NCI-H69 (cell line): ENCODE data around the gene SORCS1.

Experiments
- DNase-seq: peaks from one replicate; lab custom pipeline; 2025; lab: John Stamatoyannopoulos, UW

Gene SORCS1

GRCh38 chr10:106992055-106992454 lies 172.5 kb downstream of the SORCS1 start:
- no peak for DNase-seq

DNA sequence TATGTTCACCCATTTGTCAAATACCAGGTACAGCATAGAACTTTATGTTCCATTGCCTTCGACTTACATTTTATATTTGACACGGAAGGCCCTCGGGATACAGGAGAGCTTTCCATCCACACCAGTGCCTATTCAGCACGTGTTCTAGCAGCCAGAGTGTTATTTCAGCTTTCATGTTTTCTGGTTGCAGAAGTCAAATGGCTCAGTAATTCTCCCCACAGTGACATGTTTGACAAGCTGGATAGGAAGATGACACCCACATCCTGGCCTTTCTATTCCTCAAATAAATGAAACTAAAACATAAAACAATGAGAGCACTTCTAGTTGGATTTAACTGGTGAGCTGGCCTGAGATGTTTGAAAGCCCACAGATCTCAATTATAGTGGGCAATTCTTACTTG lies 173.4 kb downstream of the SORCS1 start:
- no peak for DNase-seq

DNA sequence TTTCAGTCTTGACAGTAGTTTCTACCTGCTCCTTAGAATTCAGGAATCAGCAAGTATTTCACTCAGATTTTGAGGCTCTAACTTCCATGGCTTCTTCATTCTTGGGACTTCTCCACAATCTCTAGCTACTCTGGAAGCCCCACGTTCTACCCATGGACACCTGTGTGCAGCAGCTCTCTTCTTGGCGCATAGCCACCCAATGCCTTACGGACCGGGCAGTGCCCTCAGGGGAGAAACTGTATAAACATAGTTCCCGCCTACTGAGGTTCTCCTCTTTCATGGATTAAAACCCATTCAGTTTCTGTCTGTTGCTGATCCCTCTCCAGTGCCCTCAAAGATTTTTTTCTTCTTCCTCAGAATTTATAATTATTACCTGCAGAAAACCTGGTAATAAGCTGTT lies 177.1 kb downstream of the SORCS1 start:
- DNase-seq = peak; percentile 70

DNA sequence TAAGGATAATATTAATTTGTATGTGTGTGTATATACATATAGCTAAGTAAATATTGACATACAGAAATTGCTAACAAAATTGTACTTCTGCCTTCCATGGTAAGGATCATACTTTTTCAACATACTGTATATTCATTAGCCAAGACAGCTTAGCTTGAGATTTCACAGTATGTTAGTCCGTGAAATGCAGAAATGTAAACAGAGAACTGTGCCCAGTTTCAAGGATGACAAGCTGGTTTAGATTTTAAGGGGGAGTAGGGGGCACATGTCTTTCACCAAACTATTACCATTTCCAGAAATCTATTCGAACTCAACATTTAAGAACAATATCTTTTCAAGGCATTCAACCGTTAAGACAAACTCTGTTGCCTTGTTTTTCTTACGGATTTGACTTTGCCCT lies 182.2 kb downstream of the SORCS1 start:
- no peak for DNase-seq

DNA sequence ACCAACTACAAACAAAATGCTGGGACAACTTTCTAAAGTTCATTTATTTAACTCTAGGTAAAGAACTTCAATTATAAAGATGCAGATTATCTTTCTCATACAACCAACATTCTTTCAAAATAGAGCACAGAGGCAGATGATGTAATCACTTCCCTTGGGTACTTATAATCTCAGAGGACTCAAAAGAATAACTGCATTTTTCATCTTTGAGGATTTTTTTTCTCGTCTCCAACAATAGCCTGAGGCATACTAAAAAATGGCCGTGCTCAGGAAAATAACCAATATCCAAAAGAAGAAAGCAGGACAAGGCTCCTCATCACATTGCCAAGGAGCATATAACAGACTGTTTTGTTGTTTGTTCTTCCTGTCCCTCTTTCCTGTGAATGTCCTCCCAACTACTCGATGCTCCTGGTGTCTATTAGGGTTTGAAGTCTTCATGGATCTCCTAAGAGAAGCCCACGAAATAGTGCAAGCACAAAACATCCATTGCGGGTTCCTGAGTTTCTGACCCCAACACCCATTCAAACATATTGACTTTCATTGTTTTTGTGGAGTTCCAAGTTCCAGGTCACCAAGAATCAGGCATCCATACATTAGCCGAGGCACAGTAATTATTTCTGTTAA lies 182.9 kb downstream of the SORCS1 start:
- DNase-seq = no peak

DNA sequence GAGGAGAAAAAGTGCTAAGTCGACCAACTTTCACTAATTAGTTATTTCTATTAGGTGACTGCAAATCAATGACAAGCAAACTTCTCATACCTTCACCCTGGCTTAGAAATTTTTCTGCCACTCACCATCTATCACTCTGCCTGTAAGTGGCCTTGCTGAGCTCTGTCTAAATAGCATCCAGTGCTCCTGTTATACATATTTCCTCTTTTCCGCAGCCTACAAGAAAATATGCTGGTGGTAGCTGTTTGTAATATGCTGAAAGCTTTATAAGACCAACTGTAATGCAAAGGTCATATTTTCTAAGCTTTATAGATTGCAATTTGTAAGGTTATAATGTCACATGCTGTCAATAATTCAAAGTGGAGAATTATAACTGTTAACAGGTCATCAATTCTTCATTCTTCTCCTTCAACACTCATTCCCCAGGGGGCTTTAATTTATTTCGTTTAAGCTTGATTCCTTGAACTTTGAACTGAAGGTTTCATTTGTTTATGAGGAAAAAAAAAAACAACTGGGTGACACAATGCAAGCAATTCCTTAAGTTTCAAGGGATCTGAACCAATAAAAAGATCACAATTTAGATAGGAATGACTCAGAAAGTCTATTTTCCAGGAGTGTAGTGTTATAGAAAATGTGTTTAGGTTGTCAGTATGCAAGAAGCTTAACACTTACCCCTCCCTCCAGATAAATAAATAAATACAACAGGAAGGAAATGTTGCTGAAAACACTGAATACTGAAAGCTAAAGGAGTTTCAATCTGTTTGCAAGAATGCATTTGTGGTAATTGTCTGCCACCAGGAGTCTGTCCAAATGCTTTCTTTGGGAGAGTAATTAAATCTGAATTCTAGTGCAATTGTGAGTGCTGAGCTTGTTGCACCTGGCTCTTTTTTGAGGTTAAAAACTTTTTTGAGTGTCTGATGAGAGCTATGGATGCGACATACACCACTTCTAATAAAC lies 183.7 kb downstream of the SORCS1 start:
- DNase-seq = peak; percentile 2

DNA sequence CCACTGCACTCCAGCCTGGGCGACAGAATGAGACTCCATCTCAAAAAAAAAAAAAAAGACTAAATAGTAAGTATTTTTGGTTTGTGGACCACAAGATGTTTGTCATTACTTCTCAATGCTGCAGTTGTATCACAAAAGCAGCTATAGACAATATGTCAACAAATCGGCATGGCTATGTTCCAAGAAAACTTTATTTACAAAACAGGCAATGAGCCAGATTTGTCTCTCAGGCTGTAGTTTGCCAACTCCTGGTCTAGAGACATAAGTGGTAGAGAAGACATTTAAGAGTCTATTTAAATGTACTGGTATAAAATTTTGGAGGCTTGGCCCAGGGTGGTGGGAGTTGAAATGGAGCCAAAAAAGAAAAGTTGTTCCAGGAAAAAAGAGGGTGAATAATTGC lies 185.8 kb downstream of the SORCS1 start:
- DNase-seq = peak; percentile 33

DNA sequence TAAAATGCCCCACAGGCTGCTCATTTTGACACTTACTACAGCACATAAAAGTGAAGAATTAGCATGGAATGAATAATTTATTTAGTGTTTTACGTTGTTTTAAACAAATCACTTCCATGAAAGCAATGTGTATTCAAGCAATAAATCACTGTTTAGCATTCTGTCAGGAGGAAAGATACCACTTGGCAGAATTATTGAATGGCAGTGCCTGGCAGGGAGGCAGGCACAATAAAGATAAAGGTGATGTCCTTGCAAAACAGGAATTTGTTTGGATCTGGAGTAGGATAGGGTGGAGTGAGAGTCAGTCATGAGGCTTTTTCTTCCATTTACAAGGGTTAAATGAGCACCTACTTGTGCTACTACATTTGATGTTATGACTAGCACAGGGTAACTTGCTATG lies 190.8 kb downstream of the SORCS1 start:
- DNase-seq = no peak

GRCh38 chr10:106973288-106973687 lies 191.2 kb downstream of the SORCS1 start:
- DNase-seq = no peak

DNA sequence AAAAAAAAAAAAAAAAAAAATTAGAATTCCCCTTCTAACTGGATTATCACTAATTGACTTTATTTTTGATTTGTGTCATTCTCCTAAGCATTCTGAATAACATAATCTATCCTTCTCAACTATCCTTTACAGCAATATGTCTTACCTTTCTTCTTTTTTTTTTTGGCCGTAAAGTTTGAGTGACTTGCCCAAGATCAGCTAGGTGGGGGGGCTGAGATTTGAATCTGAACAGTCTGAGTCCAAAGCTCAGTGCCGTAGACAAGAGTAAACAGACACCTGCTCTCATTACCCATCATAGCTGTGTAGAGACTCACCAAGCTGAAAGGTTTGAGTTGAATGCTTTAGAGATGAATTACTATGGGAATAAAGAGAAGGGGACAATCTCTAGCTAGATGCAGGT lies 192.1 kb downstream of the SORCS1 start:
- DNase-seq = no peak

- DNase-seq = no peak
Measured at GRCh38 chr10:106971411-106971831, 193.1 kb downstream of the SORCS1 start.

GRCh38 chr10:106967452-106967851 lies 197.1 kb downstream of the SORCS1 start:
- DNase-seq = no peak

DNA sequence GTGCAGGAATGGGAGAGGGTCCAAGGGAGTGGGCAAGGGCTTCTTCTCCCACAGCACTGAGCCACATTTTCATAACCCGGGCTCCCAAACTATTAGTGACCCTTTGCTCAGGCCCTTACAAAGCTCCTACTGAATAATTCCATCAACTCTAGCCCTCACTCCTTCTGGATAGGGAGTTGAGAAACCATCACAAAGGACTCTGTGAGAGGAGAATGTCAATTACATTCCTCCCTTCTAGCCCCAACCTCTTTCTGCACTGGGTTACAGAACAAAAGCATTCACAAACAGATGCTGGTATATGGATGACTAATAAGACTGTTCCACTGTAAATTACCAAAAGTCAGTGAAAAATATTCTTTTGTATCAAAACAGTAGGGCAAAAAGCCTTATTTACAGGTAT lies 203.7 kb downstream of the SORCS1 start:
- DNase-seq = no peak

GRCh38 chr10:106959521-106959920 lies 205.0 kb downstream of the SORCS1 start:
- no peak for DNase-seq

DNA sequence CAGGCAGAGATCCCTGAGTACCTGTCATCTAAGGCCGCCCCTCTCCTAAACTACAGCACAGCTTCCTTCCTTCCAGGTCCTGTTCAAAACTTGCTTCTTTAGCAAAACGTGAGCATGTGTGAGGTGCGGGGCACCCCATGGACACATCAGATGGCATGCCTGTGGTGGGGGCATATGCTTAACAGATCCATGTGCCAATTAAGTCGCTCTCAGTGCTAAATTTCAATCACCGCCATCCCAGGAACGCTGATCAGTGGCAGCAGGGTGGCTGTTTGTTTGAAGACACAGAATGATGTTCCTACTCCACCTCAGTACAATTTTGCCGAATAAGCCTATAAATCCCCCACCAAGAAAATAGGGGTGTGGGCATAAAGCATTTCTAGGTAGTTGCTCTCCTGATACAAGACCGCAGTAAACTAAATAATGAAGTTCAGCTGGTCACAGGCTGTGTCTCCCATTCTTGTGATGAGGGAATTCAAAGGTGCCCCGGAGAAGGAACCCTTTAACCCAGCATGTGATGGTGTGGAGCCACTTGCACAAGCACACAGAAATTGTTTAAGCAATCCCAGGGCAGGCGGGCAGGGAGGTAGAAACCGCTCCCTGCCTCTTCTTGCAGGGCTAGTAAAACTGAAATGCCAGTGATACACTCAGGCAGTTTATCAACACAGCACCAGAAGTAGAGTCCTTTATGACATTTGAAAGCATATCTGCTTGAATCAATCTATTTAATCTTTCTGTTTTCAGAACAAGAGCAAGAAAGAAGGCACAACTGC lies 205.7 kb downstream of the SORCS1 start:
- DNase-seq = no peak

DNA sequence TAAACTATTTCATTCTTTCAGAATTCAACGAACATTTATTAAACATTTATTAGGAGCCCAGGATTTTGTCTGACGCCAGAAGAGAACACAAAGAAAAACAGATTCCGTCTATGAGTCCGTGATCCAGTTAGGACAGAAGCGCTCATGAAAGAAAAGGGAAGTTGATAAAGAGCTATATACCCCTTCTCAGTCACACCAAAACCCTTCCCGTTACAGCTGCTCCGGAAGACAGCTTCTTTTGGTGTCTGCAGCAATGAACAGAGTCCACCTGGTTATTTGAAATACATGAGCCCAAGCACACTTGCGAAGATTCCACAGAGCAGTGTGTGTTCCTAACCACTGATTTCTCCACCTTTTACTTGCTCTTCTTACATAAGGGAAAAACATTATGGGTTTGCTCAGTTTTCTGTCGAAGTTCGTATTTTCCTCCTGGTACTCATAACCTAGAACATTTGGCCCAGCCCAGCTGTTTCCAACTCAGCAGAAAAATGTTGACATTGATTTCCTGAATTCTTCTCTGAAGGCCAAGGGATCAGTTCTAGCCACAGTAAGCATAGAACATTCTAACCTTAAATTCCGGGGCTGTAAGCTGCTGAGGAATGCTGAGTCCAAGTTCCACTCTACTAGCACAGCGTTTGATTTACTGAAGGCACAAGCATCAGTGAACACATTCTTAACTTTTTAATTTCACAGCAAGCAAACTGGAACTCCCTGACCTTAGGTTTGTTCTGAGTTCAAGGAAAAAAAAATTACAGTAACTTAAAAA lies 206.5 kb downstream of the SORCS1 start:
- no peak for DNase-seq

DNA sequence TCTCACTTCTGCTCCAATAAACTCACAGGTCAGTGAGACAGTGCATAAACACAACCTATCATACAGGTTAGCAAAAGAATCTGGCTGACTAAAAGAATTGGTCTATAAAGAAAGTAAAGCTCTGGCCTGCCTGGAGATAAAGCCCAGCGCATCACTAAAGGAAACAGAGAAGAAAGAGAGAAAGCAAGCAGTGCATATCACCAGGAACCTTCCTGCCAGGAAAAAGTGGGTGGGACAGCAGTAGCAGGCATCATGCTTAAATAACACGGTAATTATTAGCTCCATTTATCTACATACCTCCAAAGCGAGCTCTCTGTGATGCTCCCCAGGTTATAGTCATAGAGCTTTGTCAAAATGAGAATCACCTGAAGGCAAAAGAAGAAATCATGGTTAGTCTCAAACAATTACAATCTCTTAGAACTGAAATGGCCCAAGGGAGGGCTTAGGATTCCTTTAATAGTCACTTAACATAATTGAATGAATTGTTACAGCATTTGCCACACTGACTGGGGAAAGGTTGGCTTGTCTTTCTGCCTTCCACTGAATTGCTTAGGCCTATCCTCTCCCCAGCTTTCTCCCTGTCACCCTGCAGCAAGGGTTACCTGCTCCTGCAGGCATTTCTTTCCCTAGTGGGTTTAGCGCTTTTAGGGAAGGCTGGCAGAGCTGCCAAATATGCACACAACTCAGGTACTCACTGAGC lies 208.1 kb downstream of the SORCS1 start:
- no peak for DNase-seq

DNA sequence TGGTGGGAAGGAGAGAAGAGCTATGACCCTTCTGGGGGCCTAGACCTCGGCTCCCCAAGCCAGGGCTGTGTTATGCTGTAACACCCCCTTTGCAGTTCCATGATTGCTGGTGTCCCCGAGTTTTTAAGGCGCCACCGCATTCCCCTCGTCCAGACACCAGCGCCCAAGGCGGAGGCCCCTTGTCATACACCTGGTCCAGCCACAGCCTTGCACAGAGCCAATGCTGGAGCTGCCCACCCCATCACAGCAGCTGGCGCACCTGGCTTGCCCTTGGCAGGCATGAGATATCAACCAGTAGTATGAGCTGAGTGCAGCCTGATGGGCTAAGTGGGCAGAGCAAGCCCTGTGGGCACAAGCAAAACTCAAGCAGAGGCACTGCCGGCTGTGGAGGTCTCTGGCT lies 209.4 kb downstream of the SORCS1 start:
- DNase-seq = no peak

DNA sequence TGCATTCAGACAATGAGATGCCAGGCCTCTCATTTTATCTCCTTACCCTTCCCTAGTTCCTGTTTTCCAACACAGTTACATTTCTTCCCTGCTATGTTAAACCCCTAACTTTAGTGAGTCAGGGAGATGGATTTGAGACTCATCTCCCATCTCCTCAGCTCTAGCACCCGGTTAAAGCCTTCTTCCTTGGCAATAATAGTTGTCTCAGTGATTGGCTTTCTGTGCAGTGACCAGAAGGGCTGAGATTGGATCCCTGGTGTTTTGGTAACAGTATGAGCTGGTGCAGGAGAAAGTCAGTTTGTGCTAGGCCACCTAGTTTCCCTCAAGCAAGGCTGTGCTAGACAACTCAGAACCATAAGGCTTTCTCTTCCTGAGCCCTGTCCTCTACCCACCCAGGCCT lies 212.5 kb downstream of the SORCS1 start:
- DNase-seq = no peak

DNA sequence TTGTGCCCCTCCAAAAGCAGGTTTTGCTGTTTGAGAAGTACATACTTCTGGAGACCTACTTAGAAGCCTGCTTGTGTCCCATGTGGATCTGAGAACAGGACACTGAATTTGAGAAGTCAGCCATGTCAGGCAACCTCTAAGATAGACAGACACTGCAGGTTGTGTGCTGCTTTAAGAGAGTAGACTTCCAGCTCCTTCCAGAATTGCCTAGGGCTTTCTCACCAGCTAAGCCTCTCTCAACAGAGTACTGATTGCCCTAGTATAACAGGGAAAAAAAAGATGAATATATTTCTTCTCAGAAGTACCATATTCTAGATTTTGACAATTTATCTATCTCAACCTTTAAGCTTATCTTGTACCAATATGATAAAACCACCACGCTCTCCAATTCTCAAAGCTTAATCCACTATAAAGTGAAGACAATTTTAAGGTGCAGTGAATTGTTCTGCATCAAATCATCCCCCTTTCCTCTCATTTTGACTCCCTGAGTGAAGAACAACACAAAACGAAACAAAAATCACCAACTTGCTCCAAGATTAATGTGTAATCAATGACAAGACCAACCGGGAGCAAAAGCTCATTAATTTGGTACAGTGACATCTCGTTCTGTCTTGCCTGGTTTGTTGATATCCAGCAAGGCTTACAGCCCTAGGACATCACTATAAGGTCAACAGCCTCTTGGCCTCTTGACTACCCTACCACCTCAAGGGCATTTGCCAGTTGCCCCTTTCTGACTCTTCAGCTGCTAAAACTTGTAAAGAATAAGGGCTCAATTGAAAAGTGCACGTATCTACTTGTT lies 214.6 kb downstream of the SORCS1 start:
- DNase-seq = no peak
